B cell (primary cell): ENCODE results near the gene KBTBD12. TPM values are rescaled to one million over a fixed set of nuclear protein-coding genes. Genes with fewer than 3 reads are reported as not detected.

Experiments used
- ATAC-seq: fragments of 200-7000 bp; cut with Tn5 transposase; one replicate; pipeline ENCODE4 v1.10.0; 2021; ENCODE audit warnings: low read depth, mild to moderate bottlenecking, moderate number of reproducible peaks, moderate library complexity
- CTCF ChIA-PET: fragments of 350-600 bp; sonication (Branson Sonifier 250); formaldehyde crosslinking; loops from one replicate; lab custom pipeline; 2021; ENCODE audit warnings: antibody characterized with exemption, inconsistent platforms; lab: Charles Lee
- POLR2A ChIA-PET: fragments of 350-600 bp; sonication (Branson Sonifier 250); formaldehyde crosslinking; loops from one replicate; lab custom pipeline; 2021; ENCODE audit warnings: antibody characterized with exemption; lab: Charles Lee
- DNase-seq: peaks from one replicate; pipeline ENCODE4 v3.0.0; 2013
- H2AFZ ChIP-seq: 2 replicates; pipeline ENCODE4 v1.6.1; 2012; ENCODE audit warnings: mild to moderate bottlenecking, low read depth, low read length; ENCODE audit not compliant: insufficient read depth, poor library complexity, severe bottlenecking
- H3K27ac ChIP-seq, 2 donors: 1 replicate in 1 of 2; 2 replicates in 1 of 2; pipeline ENCODE4 v1.5.1; 2012 to 2013; ENCODE audit warnings: low read length in 2 of 2, mild to moderate bottlenecking in 2 of 2, moderate library complexity in 1 of 2
- H3K27me3 ChIP-seq, 4 experiments: fragments of 200-600 bp in 1 of 4; sonication (generic) in 1 of 4; replicated peaks in 1 of 4; 1 replicate in 2 of 4; 2 replicates in 2 of 4; pipeline versions ENCODE4 v1.6.1 to v1.7.0; 2013 to 2016; ENCODE audit warnings: low read length in 3 of 4, mild to moderate bottlenecking in 2 of 4, mixed read lengths in 1 of 4, moderate library complexity in 1 of 4; ENCODE audit not compliant: insufficient read depth in 4 of 4, control insufficient read depth in 3 of 4; ENCODE audit errors: control extremely low read depth in 1 of 4
- H3K36me3 ChIP-seq, 2 experiments: replicated peaks in 1 of 2; 1 replicate in 1 of 2; 2 replicates in 1 of 2; pipeline versions ENCODE4 v1.6.1 to v1.7.1; 2013; ENCODE audit warnings: low read length in 1 of 2; ENCODE audit not compliant: insufficient read depth in 2 of 2, control insufficient read depth in 1 of 2; ENCODE audit errors: control extremely low read depth in 1 of 2, extremely low read depth in 1 of 2
- H3K4me1 ChIP-seq, 2 donors: fragments of 200-600 bp in 1 of 2; sonication (generic) in 1 of 2; 1 replicate in 1 of 2; 2 replicates in 1 of 2; pipeline versions ENCODE4 v1.5.1 to v1.6.1; 2013 to 2017; ENCODE audit warnings: low read length in 2 of 2; ENCODE audit not compliant: control insufficient read depth in 2 of 2, insufficient read depth in 2 of 2
- H3K4me2 ChIP-seq: replicated peaks from 2 replicates; pipeline ENCODE3; 2012; ENCODE audit warnings: mild to moderate bottlenecking, low read depth, low read length; ENCODE audit not compliant: poor library complexity, severe bottlenecking
- H3K4me3 ChIP-seq, 5 experiments: fragments of 200-600 bp in 1 of 5; sonication (generic) in 1 of 5; 1 replicate in 3 of 5; 2 replicates in 2 of 5; pipeline versions ENCODE4 v1.5.1 to v1.7.0; 2011 to 2016; ENCODE audit warnings: low read length in 4 of 5, mild to moderate bottlenecking in 4 of 5, low read depth in 2 of 5, control low read depth in 1 of 5, moderate library complexity in 1 of 5; ENCODE audit not compliant: insufficient read depth in 1 of 5; ENCODE audit errors: control extremely low read depth in 1 of 5, extremely low read depth in 1 of 5
- H3K79me2 ChIP-seq: fragments of 200-600 bp; sonication (generic); one replicate; pipeline ENCODE4 v1.6.0; 2016; ENCODE audit warnings: low read length; ENCODE audit not compliant: control insufficient read depth, insufficient read depth
- H3K9ac ChIP-seq: fragments of 200-600 bp; sonication (generic); 2 replicates; pipeline ENCODE4 v1.6.1; 2017; ENCODE audit warnings: mild to moderate bottlenecking, low read length, moderate library complexity
- H3K9me3 ChIP-seq, 3 donors: one replicate each; pipeline versions ENCODE4 v1.6.1 to v1.7.1; 2013; ENCODE audit warnings: low read length in 2 of 3; ENCODE audit not compliant: control insufficient read depth in 2 of 3, insufficient read depth in 1 of 3; ENCODE audit errors: control extremely low read depth in 1 of 3
- H4K20me1 ChIP-seq: 2 replicates; pipeline ENCODE4 v1.6.0; 2012; ENCODE audit warnings: mild to moderate bottlenecking, low read length; ENCODE audit not compliant: insufficient read depth, control insufficient read depth, poor library complexity, severe bottlenecking
- H3K27ac Mint-ChIP-seq: one replicate; pipeline ENCODE4 v1.8.0; 2021; ENCODE audit warnings: mixed read lengths
- H3K27me3 Mint-ChIP-seq: one replicate; pipeline ENCODE4 v1.8.0; 2021; ENCODE audit warnings: mixed read lengths
- H3K4me1 Mint-ChIP-seq: one replicate; pipeline ENCODE4 v1.8.0; 2021; ENCODE audit warnings: mixed read lengths
- H3K4me3 Mint-ChIP-seq: one replicate; pipeline ENCODE4 v1.8.0; 2021; ENCODE audit warnings: mixed read lengths
- H3K9me3 Mint-ChIP-seq: one replicate; pipeline ENCODE4 v1.8.0; 2022; ENCODE audit warnings: mixed read lengths; ENCODE audit not compliant: insufficient read depth
- CTCF ChIP-seq: fragments of 200-600 bp; IDR thresholded peaks from one replicate; pipeline ENCODE4 v1.8.0; 2022; ENCODE audit warnings: antibody characterized with exemption, mild to moderate bottlenecking
- EZH2 ChIP-seq: IDR thresholded peaks from 2 replicates; pipeline ENCODE4 v1.6.1; 2012; ENCODE audit warnings: borderline replicate concordance, low read depth, mild to moderate bottlenecking, moderate library complexity, low read length; ENCODE audit not compliant: insufficient read depth, poor library complexity, severe bottlenecking
- WGBS: methylation state at CpG from one replicate; pipeline ENCODE4 v1.1.5; 2013; ENCODE audit warnings: missing lambda C conversion rate; ENCODE audit not compliant: insufficient coverage; 5-methylcytosine and 5-hydroxymethylcytosine counted together
- intact Hi-C: fragments of 100-400 bp; cut with micrococcal nuclease; formaldehyde crosslinking; loops from one replicate; pipeline ENCODE4 v1.10.0; 2022
- polyA plus RNA-seq: library from polyadenylated mRNA; depleted of rRNA; stranded (reverse); fragments of >200 nt; gene quantifications from 2 replicates; pipeline ENCODE4 v1.2.3, GENCODE V29; 2012
- total RNA-seq, 2 donors: library from RNA; stranded (reverse); fragments of 120-200 nt in 1 of 2; gene quantifications; 1 replicate in 1 of 2; 2 replicates in 1 of 2; pipeline versions ENCODE4 v1.2.3 to v1.2.4, GENCODE V29; 2013 to 2022

The KBTBD12 gene
- total and polyA plus RNA-seq, 2 donors (not counting 1 experiment from before 2014, with no cell fraction given): 0.22 TPM; not detected in 1

- H3K4me3 Mint-ChIP-seq: no peak overlapping the region
- TF ChIP-seq CTCF: peak; percentile 65
- no peak for TF ChIP-seq EZH2
- Histone ChIP-seq H3K4me2 (no peak overlapping the region), H3K4me3 (no peak overlapping the region), H3K79me2 (no peaks in the 10 kb centered on the region), H3K9ac (no peak overlapping the region), H2AFZ (no peak overlapping the region), H4K20me1 (no peaks in the 10 kb centered on the region), H3K36me3 (no peaks in the 10 kb centered on the region), H3K4me1 (no peaks in the 10 kb centered on the region), H3K27ac (no peak overlapping the region), H3K27me3 (peaks cover 0 to 2% (median under 1%) of the 10 kb centered on the region in 4 experiments), H3K9me3 (no peaks in the 10 kb centered on the region)
- CTCF ChIA-PET: interaction anchor here (0.5 to 3.0 kb wide), 17 partner anchors 10 to 396 kb away, joined by 3 to 22 read pairs (median 4); partner anchors contain the start of gene TPRA1
- WGBS: 85% methylated on average over 4 of the region's 4 CpGs
- POLR2A ChIA-PET: no interaction called here
- peak; percentile 61 for DNase-seq
- no peaks in the 10 kb centered on the region for H3K9me3 Mint-ChIP-seq
- no peak overlapping the region for H3K27ac Mint-ChIP-seq
- peaks cover 10% of the 10 kb centered on the region for H3K27me3 Mint-ChIP-seq
- intact Hi-C loops: loop anchor here (2.0 to 10.0 kb wide), 2 partner anchors 236 to 274 kb away; no protein-coding TSS in a partner anchor
- no peaks in the 10 kb centered on the region for H3K4me1 Mint-ChIP-seq
- ATAC-seq: peak; percentile 43
These were observed 56.0 kb downstream of the KBTBD12 start for GRCh38 chr3:127970966-127971592.

GRCh38 chr3:127974226-127974625 is 59.2 kb downstream of the KBTBD12 start:
- Histone ChIP-seq H3K4me1 (no peaks in the 10 kb centered on the region), H3K4me3 (no peak overlapping the region), H3K9ac (no peak overlapping the region), H3K4me2 (no peak overlapping the region), H3K79me2 (no peaks in the 10 kb centered on the region), H3K9me3 (no peaks in the 10 kb centered on the region), H4K20me1 (no peaks in the 10 kb centered on the region), H3K27me3 (peaks cover 0 to 2% (median under 1%) of the 10 kb centered on the region in 4 experiments), H3K36me3 (no peaks in the 10 kb centered on the region), H3K27ac (no peak overlapping the region), H2AFZ (no peak overlapping the region)
- intact Hi-C loops: loop anchor here (10.0 kb wide), 1 partner anchor 239 kb away; no protein-coding TSS in a partner anchor
- Mint-ChIP-seq H3K27me3 (peaks cover 15% of the 10 kb centered on the region), H3K4me1 (no peaks in the 10 kb centered on the region), H3K9me3 (no peaks in the 10 kb centered on the region), H3K27ac (no peak overlapping the region), H3K4me3 (no peak overlapping the region)
- DNase-seq: no peak
- ATAC-seq: no peak
- TF ChIP-seq EZH2 (no peak), CTCF (no peak)
- CTCF ChIA-PET: interaction anchor here (0.6 to 1.0 kb wide), 2 partner anchors 215 to 399 kb away, joined by 4 to 5 read pairs; no protein-coding TSS in a partner anchor
- WGBS: 92% methylated on average over 2 of the region's 2 CpGs
- POLR2A ChIA-PET: no interaction called here
